ENCODE measurements around the gene TRAF2.
A peak's percentile ranks its signal among the peaks of the same experiment; 100 is the strongest.
"Not testable (repeated sequence)": the region's sequence is repeated elsewhere in the genome, so short reads cannot be mapped to it uniquely, and the experiment has no call there.

Gene TRAF2

DNA sequence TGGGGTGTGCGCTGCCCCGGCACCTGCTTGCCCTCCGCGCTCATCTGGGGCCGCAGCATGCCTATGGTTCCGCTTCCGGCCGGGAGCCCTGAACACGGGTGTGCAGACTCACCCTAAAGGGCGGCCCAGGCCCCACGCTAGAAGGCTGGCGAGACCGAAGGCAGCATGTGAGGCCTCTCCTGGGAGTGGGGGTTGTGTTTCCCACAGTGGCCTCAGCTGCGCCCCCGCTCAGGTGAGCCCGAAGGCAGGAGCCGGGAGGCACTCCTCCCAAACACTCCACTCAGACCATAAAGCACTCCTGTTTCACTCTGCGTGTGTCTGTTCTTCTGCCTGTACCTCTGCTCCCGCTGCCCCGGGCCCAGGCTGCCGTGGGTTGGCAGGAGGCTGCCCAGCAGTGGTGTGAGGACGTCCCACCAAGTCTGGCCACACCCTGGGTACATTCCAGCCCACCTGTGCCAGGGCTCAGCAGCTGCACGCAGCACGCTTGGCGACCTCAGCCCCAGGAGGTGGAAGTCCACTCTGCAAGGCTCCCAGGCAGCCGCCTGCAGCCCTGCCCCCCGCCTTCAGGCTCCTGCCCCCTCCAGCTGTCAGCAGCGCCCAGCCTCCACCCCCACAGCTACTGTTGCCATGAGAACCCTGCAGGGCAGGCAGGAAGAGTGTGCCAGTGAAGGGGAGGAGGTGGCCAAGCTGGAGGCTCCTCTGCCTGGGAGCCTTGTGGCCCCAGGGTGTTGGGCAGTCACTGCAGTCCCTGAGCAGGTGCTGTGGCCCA is 45.3 kb upstream of the TRAF2 start:
- H3K9me3 ChIP-seq (replicated peaks in 1 of 11): peaks cover 0 to 14% (median 9%) of the 10 kb centered on the region in 11 experiments; a peak in 12 of 22 replicates
- H3K4me3 ChIP-seq: no peak overlapping the region
- H4K20me1 ChIP-seq: peaks cover 0 to 67% (median 38%) of the 10 kb centered on the region in 11 experiments; a peak in 20 of 22 replicates
- peaks cover 29 to 49% (median 43%) of the 10 kb centered on the region in 10 experiments for H3K4me1 ChIP-seq
- peaks cover 15 to 25% (median 23%) of the 10 kb centered on the region in 11 experiments for H3K27me3 ChIP-seq
- H3K4me2 ChIP-seq: peak overlapping the region; percentile 86 to 98 (median 94)
- H3K36me3 ChIP-seq: peaks cover 19 to 52% (median 44%) of the 10 kb centered on the region in 11 experiments; a peak in 20 of 22 replicates
- peak overlapping the region in 1 of 11 experiments; percentile 52; a peak in 3 of 22 replicates for H3K27ac ChIP-seq
- H3K9ac ChIP-seq: peak overlapping the region in 7 of 11 experiments; percentile 0 to 79 (median 40); a peak in 10 of 22 replicates
- no peak for TF ChIP-seq Cebpa-rat (IDR thresholded peaks at IDR 0.05)

DNA sequence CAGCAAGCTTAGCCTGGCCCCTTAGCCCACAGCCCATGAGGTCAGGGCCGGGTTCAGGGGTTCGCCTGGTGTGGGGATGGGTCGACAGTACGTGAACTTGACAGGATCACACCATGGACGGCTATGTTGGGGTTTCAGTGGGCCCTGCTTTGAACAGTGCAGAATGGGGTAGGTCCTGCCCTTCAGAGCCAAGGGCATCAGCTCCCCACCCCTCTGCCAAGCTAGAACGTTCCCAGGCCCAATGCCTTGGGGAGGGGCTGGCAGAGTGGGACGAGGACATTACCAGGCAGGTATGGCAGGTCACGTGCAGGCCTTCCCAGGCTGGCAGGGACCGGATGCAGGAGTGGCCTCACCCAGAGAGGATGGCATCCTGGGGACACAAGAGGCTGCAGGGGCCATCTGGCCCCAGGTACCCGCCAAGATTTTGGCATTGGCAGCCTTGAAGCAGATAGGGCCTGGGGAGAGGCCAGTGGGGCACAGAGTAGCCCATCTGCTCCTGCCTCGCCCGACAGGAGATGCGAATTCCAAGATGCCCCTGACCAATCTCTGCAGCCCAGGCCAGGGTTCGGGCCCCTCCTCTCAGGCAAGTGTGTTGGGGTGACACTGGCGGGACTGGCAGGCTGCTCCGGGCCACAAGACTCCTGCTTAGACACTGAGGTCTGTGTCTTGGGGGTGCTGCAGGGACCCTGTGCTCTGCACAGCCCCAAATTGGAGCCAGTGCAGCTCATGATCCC is 44.5 kb upstream of the TRAF2 start:
- peaks cover 17 to 44% (median 36%) of the 10 kb centered on the region in 11 experiments; a peak in 20 of 22 replicates for H3K36me3 ChIP-seq
- peak overlapping the region; percentile 86 to 98 (median 94) for H3K4me2 ChIP-seq
- H3K4me3 ChIP-seq: peak overlapping the region in 9 of 10 experiments; percentile 56 to 71 (median 61); a peak in 13 of 20 replicates
- H3K27ac ChIP-seq: peak overlapping the region in 1 of 11 experiments; percentile 52; a peak in 3 of 22 replicates
- peaks cover 0 to 21% (median 9%) of the 10 kb centered on the region in 11 experiments; a peak in 12 of 22 replicates for H3K9me3 ChIP-seq (replicated peaks in 1 of 11)
- H4K20me1 ChIP-seq: peaks cover 0 to 59% (median 35%) of the 10 kb centered on the region in 11 experiments; a peak in 20 of 22 replicates
- H3K9ac ChIP-seq: peak overlapping the region in 8 of 11 experiments; percentile 38 to 79 (median 70); a peak in 15 of 22 replicates
- H3K27me3 ChIP-seq: peaks cover 20 to 33% (median 30%) of the 10 kb centered on the region in 11 experiments
- peaks cover 29 to 53% (median 44%) of the 10 kb centered on the region in 10 experiments for H3K4me1 ChIP-seq

- H3K27me3 ChIP-seq: peaks cover 21 to 38% (median 34%) of the 10 kb centered on the region in 11 experiments
- peaks cover 29 to 57% (median 44%) of the 10 kb centered on the region in 10 experiments for H3K4me1 ChIP-seq
- peak within 1 kb of the TSS; percentile 51 to 71 (median 60) for H3K4me3 ChIP-seq
- peaks cover 17 to 40% (median 33%) of the 10 kb centered on the region in 11 experiments; a peak in 20 of 22 replicates for H3K36me3 ChIP-seq
- peak within 1 kb of the TSS; percentile 86 to 98 (median 94) for H3K4me2 ChIP-seq
- H3K9ac ChIP-seq: peak within 1 kb of the TSS; percentile 49 to 79 (median 69); a peak in 21 of 22 replicates
- peaks cover 0 to 58% (median 35%) of the 10 kb centered on the region in 11 experiments; a peak in 20 of 22 replicates for H4K20me1 ChIP-seq
- H3K27ac ChIP-seq: peak within 1 kb of the TSS in 4 of 11 experiments; percentile 25 to 53 (median 42); a peak in 4 of 22 replicates
- H3K9me3 ChIP-seq (replicated peaks in 1 of 11): peaks cover 0 to 22% (median 9%) of the 10 kb centered on the region in 11 experiments; a peak in 12 of 22 replicates
Measured at GRCh38 chr9:136842380-136842948, 43.9 kb upstream of the TRAF2 start, which contains the start of gene AJM1. Gene AJM1 (plus strand): TSS chr9:136842478. CDS start chr9:136844415, 1,937 bp downstream.

- peak overlapping the region; percentile 11 to 62 (median 50); a peak in 16 of 22 replicates for H3K9ac ChIP-seq
- H3K27me3 ChIP-seq: peaks cover 21 to 46% (median 42%) of the 10 kb centered on the region in 11 experiments
- peaks cover 29 to 65% (median 52%) of the 10 kb centered on the region in 10 experiments for H3K4me1 ChIP-seq
- H4K20me1 ChIP-seq: peaks cover 0 to 56% (median 35%) of the 10 kb centered on the region in 11 experiments; a peak in 20 of 22 replicates
- peak overlapping the region; percentile 79 to 98 (median 94) for H3K4me2 ChIP-seq
- peaks cover 0 to 22% (median 9%) of the 10 kb centered on the region in 11 experiments; a peak in 12 of 22 replicates for H3K9me3 ChIP-seq (replicated peaks in 1 of 11)
- H3K4me3 ChIP-seq: peak overlapping the region in 6 of 10 experiments; percentile 32 to 66 (median 41); a peak in 7 of 20 replicates
- H3K27ac ChIP-seq: not testable (repeated sequence)
- peaks cover 17 to 32% (median 26%) of the 10 kb centered on the region in 11 experiments; a peak in 20 of 22 replicates for H3K36me3 ChIP-seq
Measured at GRCh38 chr9:136843159-136843800, 43.0 kb upstream of the TRAF2 start.

- peak overlapping the region; percentile 79 to 98 (median 94) for H3K4me2 ChIP-seq
- H3K9ac ChIP-seq: peak overlapping the region in 5 of 11 experiments; percentile 47 to 58 (median 50); a peak in 4 of 22 replicates
- H3K36me3 ChIP-seq: peaks cover 16 to 24% (median 18%) of the 10 kb centered on the region in 11 experiments; a peak in 20 of 22 replicates
- H4K20me1 ChIP-seq: peaks cover 0 to 49% (median 33%) of the 10 kb centered on the region in 11 experiments; a peak in 20 of 22 replicates
- H3K27me3 ChIP-seq: peaks cover 21 to 47% (median 42%) of the 10 kb centered on the region in 11 experiments
- peaks cover 0 to 22% (median 9%) of the 10 kb centered on the region in 11 experiments; a peak in 12 of 22 replicates for H3K9me3 ChIP-seq (replicated peaks in 1 of 11)
- H3K4me1 ChIP-seq: peaks cover 29 to 67% (median 53%) of the 10 kb centered on the region in 10 experiments
- peak overlapping the region in 3 of 10 experiments; percentile 34 to 66 (median 61); a peak in 5 of 20 replicates for H3K4me3 ChIP-seq
- H3K27ac ChIP-seq: not testable (repeated sequence)
Measured at GRCh38 chr9:136843801-136844740, 42.2 kb upstream of the TRAF2 start.

- Histone ChIP-seq H3K4me3 (no peak overlapping the region), H3K9me3 (replicated peaks in 1 of 11) (peaks cover 0 to 22% (median 9%) of the 10 kb centered on the region in 11 experiments; a peak in 12 of 22 replicates), H3K4me2 (no peak overlapping the region; a peak in 1 of 22 replicates), H3K27ac (no peak overlapping the region), H3K27me3 (peaks cover 21 to 47% (median 42%) of the 10 kb centered on the region in 11 experiments), H3K4me1 (peaks cover 31 to 64% (median 54%) of the 10 kb centered on the region in 10 experiments), H4K20me1 (peaks cover 3 to 45% (median 30%) of the 10 kb centered on the region in 11 experiments; a peak in 21 of 22 replicates), H3K36me3 (peaks cover 8 to 15% (median 10%) of the 10 kb centered on the region in 11 experiments; a peak in 18 of 22 replicates), H3K9ac (no peak overlapping the region)
- no peak for TF ChIP-seq Cebpa-rat (IDR thresholded peaks at IDR 0.05)
Measured at GRCh38 chr9:136844761-136845464, 41.4 kb upstream of the TRAF2 start.
